GM12874 (cell line): ENCODE results near the gene FUT1.

Source experiments
- TF ChIP-seq, protein P1 (sequence below): IDR thresholded peaks from 2 replicates; pipeline ENCODE4 v1.5.1; 2011; ENCODE audit warnings: low read depth, mild to moderate bottlenecking, control low read depth, low read length, moderate library complexity; ENCODE audit not compliant: insufficient read depth

The FUT1 gene

DNA sequence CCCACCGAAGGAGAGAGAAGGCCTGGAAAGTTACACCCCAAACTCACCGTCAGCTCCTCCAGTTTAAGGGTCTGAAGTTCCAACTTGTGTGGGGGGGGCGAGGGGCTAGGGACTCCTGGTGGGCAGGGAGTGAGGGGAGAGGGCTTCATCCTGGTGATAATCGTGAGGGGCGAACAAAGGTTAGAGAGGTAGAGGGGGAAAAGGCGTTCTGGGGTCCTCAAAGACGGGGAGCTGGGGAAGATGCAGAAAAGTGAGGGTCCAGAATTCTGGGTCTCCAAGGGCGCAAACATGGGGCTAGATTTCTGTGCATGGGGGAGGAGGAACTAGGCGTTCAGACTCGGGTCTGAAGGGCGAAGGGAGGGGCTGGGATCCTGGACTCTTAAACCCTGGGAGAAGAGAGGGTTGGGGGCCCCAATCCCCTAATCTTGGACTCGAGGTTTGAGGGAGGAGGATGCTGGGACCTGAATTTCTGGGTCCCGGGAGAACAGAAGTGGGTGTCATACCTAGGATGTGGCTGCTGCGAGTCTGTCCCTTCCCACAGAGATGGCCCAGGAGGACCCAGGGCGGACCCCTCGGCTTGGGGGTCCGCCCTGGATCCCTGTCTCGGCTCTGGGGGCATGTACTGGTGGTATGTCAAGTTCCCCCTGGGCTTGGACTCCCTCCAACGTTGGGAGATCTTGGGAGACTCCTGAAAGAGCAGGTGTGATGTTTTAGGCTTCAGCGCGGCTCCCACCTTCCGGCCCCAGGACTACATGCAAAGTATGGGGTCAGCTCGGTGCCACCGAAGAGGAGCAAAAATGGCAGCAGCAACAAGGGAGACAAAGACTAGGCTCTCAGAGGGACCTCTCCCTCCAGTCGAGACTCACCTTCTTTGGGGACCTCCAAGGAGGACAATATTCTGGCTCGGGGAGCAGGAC lies 37.4 kb downstream of the FUT1 start:
- TF ChIP-seq, protein P1, sequence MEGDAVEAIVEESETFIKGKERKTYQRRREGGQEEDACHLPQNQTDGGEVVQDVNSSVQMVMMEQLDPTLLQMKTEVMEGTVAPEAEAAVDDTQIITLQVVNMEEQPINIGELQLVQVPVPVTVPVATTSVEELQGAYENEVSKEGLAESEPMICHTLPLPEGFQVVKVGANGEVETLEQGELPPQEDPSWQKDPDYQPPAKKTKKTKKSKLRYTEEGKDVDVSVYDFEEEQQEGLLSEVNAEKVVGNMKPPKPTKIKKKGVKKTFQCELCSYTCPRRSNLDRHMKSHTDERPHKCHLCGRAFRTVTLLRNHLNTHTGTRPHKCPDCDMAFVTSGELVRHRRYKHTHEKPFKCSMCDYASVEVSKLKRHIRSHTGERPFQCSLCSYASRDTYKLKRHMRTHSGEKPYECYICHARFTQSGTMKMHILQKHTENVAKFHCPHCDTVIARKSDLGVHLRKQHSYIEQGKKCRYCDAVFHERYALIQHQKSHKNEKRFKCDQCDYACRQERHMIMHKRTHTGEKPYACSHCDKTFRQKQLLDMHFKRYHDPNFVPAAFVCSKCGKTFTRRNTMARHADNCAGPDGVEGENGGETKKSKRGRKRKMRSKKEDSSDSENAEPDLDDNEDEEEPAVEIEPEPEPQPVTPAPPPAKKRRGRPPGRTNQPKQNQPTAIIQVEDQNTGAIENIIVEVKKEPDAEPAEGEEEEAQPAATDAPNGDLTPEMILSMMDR, result no peak

DNA sequence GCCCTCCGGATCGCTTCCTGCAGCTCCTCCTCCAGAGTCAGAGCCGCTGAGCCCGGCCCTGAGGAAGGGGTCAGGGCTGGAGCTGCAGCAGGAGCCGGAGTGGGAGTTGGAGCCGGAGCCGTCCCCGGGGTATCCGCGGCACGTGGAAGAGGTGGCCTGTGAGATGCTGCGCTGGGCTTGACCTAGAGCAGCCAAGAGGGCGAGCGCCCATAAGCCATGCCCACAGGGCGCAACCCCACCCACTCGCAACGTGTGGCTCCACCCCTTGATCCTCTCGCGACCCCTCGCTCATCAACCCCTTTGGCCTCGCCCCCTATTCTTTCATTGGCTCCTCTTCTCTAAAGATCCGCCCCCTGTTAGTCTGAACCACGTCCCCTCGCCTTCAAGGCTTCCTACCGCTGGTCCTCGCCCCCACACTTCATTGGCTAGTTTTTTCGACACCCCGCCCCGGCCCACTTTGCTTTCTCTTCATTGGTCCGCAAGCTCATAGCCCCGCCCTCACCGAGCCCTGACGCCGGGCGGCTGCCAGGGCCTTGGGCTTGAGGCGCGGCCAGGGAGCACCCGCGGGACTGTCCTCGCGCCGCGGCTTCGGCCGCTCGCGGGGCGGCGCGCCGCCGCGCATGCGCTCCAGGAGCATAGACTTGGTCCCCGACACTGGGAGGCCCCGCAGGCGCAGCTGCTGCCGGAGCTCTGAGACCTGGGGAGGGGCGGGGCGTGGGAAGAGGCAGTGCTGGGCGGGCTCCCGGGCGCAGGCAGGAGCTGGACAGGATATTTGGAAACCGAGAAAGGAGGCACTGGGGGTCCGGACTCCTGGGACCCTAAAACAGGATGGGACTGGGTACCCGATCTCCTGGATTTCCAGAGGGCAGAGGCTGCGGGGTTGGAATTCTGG lies 38.3 kb downstream of the FUT1 start:
- TF ChIP-seq, protein P1, result no peak

DNA sequence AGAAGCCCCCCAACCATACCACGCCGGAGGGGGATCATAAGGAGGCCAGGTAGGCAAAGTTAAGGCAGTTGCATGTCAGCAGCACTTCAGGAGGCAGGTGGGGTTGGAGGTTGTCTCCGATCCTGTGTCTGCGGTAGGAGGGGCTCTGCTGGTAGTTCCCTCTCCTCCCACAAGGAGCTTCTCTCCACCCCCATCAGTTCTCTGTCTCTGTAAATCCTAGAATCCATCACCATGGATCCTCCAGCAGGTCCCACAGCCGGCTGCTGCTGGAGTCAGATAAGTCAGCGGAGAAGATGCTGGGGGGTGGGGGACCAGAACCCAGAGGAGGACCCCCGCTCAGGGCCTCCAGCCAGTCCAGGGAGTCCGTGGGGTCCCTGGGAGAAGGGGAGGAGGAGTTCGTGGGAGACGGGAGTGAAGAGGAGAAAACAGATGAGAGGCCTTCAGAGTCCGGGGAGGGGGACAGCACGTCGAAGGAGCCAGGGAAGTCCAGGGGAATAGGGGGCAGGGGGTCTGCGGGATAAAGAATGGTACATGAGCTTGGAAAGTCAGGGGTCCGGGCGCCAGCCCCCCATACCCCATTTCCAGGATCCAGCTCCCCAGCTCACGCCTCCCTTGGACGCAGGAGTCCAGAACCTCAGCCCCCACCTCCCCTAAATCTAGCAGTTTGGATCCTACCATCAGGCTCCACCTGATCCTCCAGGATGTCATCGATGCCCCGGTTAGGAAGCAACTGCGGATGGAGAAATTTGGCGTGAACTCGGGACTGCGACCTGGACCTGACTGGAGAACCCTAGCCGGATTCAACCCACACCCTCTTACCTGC lies 39.2 kb downstream of the FUT1 start:
- TF ChIP-seq, protein P1, result 0 out of 2 replicates have a peak, but pooled peaks have one; percentile 1

DNA sequence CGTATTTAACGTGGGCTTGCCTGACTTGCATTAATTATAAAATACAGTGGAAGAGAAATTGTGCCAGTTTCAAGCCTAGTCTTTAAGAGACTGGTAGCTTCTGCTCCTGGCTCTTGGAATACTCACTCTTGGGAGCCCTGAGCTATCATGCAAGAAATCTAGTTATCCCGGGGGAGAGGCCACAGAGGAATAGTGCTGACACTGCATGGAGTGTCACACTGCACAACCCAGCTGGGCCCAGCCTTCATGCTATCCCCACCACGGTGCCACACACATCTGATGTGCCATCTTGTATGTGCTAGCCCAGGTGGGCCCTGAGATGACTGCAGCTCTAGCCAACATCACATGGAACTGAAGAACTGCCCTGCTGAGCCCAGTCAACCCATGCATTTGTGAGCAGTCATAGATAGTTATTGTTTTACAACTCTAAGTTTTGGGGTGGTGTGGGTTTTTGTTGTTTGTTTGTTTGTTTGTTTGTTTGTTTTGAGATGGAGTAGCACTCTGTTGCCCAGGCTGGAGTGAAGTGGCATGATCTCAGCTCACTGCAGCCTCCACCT lies 41.3 kb downstream of the FUT1 start:
- TF ChIP-seq, protein P1, result no peak

DNA sequence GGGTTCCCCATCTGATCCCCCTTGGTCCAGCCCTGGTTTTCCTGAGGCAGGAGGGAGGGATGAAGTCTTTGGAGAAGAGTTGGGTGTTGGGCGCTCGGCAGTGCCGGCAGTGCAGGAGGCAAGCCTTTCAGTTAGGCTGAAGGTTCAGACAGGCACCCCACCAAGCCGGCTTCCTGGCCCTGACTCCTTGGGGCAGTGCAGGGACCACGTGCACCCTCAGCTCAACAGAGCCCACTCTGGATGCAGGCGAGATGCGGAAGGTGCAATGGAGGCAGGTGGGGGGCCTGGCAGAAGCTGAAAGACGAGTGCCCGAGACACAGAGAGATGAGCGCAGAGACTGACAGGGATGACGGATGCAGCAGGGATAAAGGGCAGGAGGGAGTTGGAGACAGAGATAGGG lies 44.0 kb downstream of the FUT1 start:
- TF ChIP-seq, protein P1, result no peak

DNA sequence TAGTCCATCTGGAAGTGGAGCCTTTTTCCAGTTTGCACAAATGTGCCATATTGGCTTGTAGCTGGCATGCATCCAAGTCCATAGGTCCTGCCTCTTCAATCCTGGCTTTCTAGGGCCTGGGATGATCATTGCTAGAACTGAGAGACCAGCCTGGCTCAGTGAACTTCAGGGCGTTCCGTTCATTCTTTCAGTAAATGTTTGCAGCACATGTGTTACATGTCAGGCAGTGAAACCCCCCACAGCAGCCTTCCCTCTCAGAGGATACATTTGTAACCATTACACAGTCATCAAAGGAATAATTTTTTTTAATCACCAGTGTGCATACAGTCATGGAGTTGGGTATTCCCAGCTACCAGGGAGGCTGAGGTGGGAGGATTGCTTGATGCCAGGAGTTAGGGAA lies 47.0 kb downstream of the FUT1 start:
- TF ChIP-seq, protein P1, result no peak
